Activated T-cell treated with anti-CD3 and anti-CD28 coated beads, Interleukin-2, amount 50 U/mL, for 4 hours (primary cell): ENCODE measurements around the gene PRRT2. TPM values are rescaled to one million over a fixed set of nuclear protein-coding genes. Genes with fewer than 3 reads are reported as not detected.
"Not testable (repeated sequence)": the region's sequence is repeated elsewhere in the genome, so short reads cannot be mapped to it uniquely, and the experiment has no call there.

Experiments
- ATAC-seq, 2 donors: fragments of 200-7000 bp; cut with Tn5 transposase; one replicate each; pipeline ENCODE4 v1.10.0; 2021
- DNase-seq: peaks from one replicate; pipeline ENCODE4 v3.0.0-alpha.2; 2020
- H3K27me3 Mint-ChIP-seq: one replicate; pipeline ENCODE4 v1.8.0; 2021; ENCODE audit warnings: low read depth, mixed read lengths
- H3K36me3 Mint-ChIP-seq: one replicate; pipeline ENCODE4 v1.8.0; 2022; ENCODE audit warnings: mixed read lengths; ENCODE audit not compliant: insufficient read depth
- H3K4me1 Mint-ChIP-seq: one replicate; pipeline ENCODE4 v1.8.0; 2021; ENCODE audit warnings: low read depth, mixed read lengths
- H3K4me3 Mint-ChIP-seq: one replicate; pipeline ENCODE4 v1.8.0; 2021; ENCODE audit warnings: mild to moderate bottlenecking, moderate library complexity, mixed read lengths
- H3K9me3 Mint-ChIP-seq: one replicate; pipeline ENCODE4 v1.8.0; 2021; ENCODE audit warnings: mixed read lengths
- total RNA-seq, 3 donors: library from RNA; stranded (reverse); gene quantifications; one replicate each; pipeline ENCODE4 v1.2.1, GENCODE V29; 2021

Gene PRRT2
- 1 to 10 TPM in 1 of 3 donors, under 1 TPM in 2; 0.34 to 1.6 (median 0.76) TPM for total RNA-seq

- H3K9me3 Mint-ChIP-seq, result no peaks in the 10 kb centered on the region
- no peaks in the 10 kb centered on the region for H3K27me3 Mint-ChIP-seq
- H3K4me3 Mint-ChIP-seq, result peak within 1 kb of the TSS; percentile 78
- DNase-seq (peak; percentile 41), ATAC-seq (no peak)
- peaks cover 10% of the 10 kb centered on the region for H3K36me3 Mint-ChIP-seq
- H3K4me1 Mint-ChIP-seq, result peaks cover 64% of the 10 kb centered on the region
These were observed at the start of gene PRRT2 for GRCh38 chr16:29811896-29812665. TSS of gene PRRT2 (plus strand) at chr16:29812193. CDS start at chr16:29813055, 862 bp downstream.

DNA sequence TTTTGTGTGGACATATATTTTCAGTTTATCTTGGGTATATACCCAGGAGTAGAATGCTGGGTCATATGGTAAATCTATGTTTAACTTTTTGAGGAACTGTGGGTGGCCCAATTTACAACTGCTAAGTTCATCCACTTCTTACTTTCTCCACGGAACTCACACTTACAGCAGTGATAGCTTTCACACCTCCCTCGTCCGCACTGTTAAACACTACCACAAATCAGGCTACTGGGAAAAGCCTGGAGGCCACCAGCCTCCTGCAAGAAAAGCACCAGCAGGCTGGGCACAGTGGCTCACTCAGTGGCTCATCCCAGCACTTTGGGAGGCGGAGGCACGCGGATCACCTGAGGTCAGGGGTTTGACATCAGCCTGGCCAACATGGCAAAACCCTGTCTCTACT lies 48.7 kb upstream of the PRRT2 start:
- ATAC-seq, result no peak
- H3K9me3 Mint-ChIP-seq, result no peaks in the 10 kb centered on the region

DNA sequence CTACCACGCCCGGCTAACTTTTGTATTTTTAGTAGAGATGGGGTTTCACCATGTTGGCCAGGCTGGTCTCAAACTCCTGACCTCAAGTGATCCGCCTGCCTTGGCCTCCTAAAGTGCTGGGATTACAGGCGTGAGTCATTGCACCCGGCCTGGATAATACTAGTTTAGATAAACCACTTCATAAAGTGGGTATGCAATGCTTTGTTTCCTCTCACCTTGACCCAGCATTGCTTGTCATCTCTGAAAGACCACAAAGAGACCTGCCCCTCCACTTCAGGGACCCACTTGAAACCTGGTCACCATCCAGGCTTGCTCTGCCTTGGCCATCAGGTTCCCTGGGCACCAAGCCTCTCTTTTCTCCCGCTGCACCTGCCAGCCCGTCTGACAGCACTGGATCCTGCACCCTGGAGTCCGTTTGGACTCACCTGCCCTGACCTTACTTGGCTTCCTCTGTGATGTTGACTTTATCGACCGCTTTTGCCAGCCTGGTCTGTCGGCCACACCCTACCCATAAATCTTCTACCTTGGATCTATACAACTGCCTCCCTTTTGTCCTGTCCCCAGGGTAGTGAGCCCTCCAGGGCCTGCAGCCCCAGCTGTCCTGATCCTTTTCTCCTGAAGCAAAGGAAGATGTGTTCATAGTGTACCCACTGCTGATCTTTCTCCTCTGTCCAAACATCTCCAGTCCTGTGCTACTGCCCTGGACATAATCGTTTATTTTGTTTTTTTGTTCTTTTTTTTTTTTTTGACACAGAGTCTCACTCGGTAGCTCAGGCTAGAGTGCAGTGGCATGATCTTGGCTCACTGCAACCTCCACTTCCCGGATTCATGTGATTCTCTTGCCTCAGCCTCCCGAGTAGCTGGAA lies 46.6 kb upstream of the PRRT2 start:
- Mint-ChIP-seq H3K36me3 (no peaks in the 10 kb centered on the region), H3K4me3 (no peak overlapping the region), H3K4me1 (peaks cover 13% of the 10 kb centered on the region), H3K27me3 (no peaks in the 10 kb centered on the region), H3K9me3 (no peaks in the 10 kb centered on the region)
- no peak for ATAC-seq
- no peak for DNase-seq

More for the DNA sequence above, 48.7 kb upstream of the PRRT2 start:
- no peak for DNase-seq
- Mint-ChIP-seq H3K4me3 (no peak overlapping the region), H3K36me3 (no peaks in the 10 kb centered on the region), H3K4me1 (peaks cover 17% of the 10 kb centered on the region), H3K27me3 (no peaks in the 10 kb centered on the region)

DNA sequence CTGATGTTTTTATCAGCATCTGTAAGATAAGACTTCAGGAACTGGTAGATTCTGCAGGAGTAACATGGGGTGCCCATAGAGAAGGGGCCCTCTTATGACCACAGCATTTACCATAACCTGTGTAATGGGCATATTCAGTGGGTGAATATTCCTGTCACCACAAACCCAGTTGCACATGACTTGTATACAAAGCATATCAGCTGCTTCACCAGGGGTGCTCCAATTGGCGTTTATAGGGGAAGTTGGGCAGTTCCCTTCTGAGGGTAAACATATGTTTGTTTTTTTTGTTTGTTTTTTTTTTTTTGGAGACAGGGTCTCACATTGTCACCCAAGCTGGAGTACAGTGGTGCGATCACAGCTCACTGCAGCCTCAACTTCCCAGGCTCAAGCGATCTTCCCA lies 45.4 kb upstream of the PRRT2 start:
- ATAC-seq, result no peak
- Mint-ChIP-seq H3K4me3 (no peak overlapping the region), H3K36me3 (no peaks in the 10 kb centered on the region), H3K9me3 (no peaks in the 10 kb centered on the region), H3K27me3 (no peaks in the 10 kb centered on the region), H3K4me1 (peaks cover 12% of the 10 kb centered on the region)
- DNase-seq, result no peak

GRCh38 chr16:29767062-29767461 lies 44.9 kb upstream of the PRRT2 start:
- no peaks in the 10 kb centered on the region for H3K27me3 Mint-ChIP-seq
- DNase-seq (no peak), ATAC-seq (no peak)
- no peak overlapping the region for H3K4me3 Mint-ChIP-seq
- no peaks in the 10 kb centered on the region for H3K9me3 Mint-ChIP-seq
- H3K4me1 Mint-ChIP-seq, result peaks cover 12% of the 10 kb centered on the region
- H3K36me3 Mint-ChIP-seq, result no peaks in the 10 kb centered on the region

DNA sequence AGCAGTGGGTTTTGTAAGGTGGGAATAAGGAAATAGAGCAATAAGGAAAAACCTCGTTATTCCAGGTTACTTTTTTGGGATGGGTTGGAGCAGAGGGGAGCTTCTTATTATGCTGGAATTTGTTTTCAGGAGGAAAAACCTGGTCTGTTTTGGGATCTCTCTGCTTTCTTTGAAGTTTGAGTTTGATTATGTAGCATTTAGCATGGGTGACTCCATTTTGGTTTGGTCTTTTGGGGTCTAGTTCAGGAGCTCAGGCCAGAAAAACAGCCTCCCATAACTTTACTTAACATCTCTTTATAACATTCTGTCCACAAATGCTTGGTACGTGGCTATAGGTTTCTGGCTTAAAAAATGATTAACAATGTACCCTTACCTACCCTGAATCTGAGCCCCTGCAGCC lies 42.5 kb upstream of the PRRT2 start:
- Mint-ChIP-seq H3K9me3 (no peaks in the 10 kb centered on the region), H3K36me3 (no peaks in the 10 kb centered on the region), H3K4me3 (no peak overlapping the region), H3K27me3 (no peaks in the 10 kb centered on the region), H3K4me1 (peaks cover 3% of the 10 kb centered on the region)
- no peak for DNase-seq
- no peak for ATAC-seq

- no peaks in the 10 kb centered on the region for H3K9me3 Mint-ChIP-seq
- no peak for ATAC-seq
- no peaks in the 10 kb centered on the region for H3K27me3 Mint-ChIP-seq
- DNase-seq, result no peak
- H3K4me3 Mint-ChIP-seq, result no peak overlapping the region
- H3K36me3 Mint-ChIP-seq, result no peaks in the 10 kb centered on the region
- peaks cover 4% of the 10 kb centered on the region for H3K4me1 Mint-ChIP-seq
These were observed 41.6 kb upstream of the PRRT2 start for GRCh38 chr16:29770250-29770929.

DNA sequence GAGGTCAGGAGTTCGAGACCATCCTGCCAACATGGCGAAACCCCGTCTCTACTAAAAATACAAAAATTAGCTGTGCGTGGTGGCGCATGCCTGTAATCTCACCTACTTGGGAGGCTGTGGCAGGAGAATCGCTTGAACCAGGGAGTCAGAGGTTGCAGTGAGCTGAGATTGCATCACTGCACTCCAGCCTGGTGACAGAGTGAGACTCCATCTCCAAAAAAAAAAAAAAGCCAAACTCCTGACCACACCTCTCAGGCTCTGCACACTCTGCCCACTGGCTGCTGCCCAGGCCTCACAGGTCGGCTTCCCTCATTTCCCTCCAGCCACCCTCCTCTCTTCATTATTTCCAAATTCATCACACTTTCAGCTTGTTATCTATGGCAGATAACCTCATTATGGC lies 39.7 kb upstream of the PRRT2 start:
- H3K9me3 Mint-ChIP-seq, H3K4me3 Mint-ChIP-seq, H3K4me1 Mint-ChIP-seq, H3K27me3 Mint-ChIP-seq, ATAC-seq, DNase-seq, H3K36me3 Mint-ChIP-seq: not testable (repeated sequence)

- peaks cover 4% of the 10 kb centered on the region for H3K4me1 Mint-ChIP-seq
- H3K36me3 Mint-ChIP-seq, result no peaks in the 10 kb centered on the region
- ATAC-seq (no peak), DNase-seq (no peak)
- no peaks in the 10 kb centered on the region for H3K27me3 Mint-ChIP-seq
- no peak overlapping the region for H3K4me3 Mint-ChIP-seq
- no peaks in the 10 kb centered on the region for H3K9me3 Mint-ChIP-seq
These were observed 37.3 kb upstream of the PRRT2 start for GRCh38 chr16:29774730-29775129.

GRCh38 chr16:29775742-29776408 lies 36.1 kb upstream of the PRRT2 start:
- Mint-ChIP-seq H3K27me3 (no peaks in the 10 kb centered on the region), H3K4me3 (no peak overlapping the region), H3K36me3 (no peaks in the 10 kb centered on the region), H3K4me1 (peaks cover 3% of the 10 kb centered on the region), H3K9me3 (no peaks in the 10 kb centered on the region)
- DNase-seq (no peak), ATAC-seq (no peak)

- ATAC-seq (no peak), DNase-seq (no peak)
- H3K4me1 Mint-ChIP-seq, result peaks cover 3% of the 10 kb centered on the region
- no peaks in the 10 kb centered on the region for H3K27me3 Mint-ChIP-seq
- no peak within 1 kb of the TSS for H3K4me3 Mint-ChIP-seq
- H3K36me3 Mint-ChIP-seq, result no peaks in the 10 kb centered on the region
- H3K9me3 Mint-ChIP-seq, result no peaks in the 10 kb centered on the region
These were observed 34.2 kb upstream of the PRRT2 start, which contains the start of gene ZG16 for GRCh38 chr16:29777576-29778350. TSS of gene ZG16 (plus strand) at chr16:29778256. CDS start at chr16:29779267, 1,011 bp downstream.

DNA sequence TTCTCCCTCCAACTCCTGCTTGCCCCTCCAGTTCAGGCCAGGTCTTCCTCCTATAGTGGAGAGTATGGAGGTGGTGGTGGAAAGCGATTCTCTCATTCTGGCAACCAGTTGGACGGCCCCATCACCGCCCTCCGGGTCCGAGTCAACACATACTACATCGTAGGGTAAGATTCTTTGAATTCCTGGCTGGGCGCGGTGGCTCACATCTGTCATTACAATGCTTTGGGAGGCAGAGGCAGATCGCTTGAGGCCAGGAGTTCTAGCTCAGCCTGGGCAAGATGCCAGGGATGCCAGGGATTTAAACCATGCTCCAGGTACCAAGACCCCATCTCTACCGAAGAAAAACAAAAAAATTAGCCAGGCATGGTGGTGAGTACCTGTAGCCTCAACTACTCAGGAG lies 32.5 kb upstream of the PRRT2 start:
- Mint-ChIP-seq H3K9me3 (no peaks in the 10 kb centered on the region), H3K27me3 (no peaks in the 10 kb centered on the region), H3K4me3 (no peak overlapping the region), H3K4me1 (peaks cover 13% of the 10 kb centered on the region), H3K36me3 (no peaks in the 10 kb centered on the region)
- DNase-seq (no peak), ATAC-seq (no peak)

DNA sequence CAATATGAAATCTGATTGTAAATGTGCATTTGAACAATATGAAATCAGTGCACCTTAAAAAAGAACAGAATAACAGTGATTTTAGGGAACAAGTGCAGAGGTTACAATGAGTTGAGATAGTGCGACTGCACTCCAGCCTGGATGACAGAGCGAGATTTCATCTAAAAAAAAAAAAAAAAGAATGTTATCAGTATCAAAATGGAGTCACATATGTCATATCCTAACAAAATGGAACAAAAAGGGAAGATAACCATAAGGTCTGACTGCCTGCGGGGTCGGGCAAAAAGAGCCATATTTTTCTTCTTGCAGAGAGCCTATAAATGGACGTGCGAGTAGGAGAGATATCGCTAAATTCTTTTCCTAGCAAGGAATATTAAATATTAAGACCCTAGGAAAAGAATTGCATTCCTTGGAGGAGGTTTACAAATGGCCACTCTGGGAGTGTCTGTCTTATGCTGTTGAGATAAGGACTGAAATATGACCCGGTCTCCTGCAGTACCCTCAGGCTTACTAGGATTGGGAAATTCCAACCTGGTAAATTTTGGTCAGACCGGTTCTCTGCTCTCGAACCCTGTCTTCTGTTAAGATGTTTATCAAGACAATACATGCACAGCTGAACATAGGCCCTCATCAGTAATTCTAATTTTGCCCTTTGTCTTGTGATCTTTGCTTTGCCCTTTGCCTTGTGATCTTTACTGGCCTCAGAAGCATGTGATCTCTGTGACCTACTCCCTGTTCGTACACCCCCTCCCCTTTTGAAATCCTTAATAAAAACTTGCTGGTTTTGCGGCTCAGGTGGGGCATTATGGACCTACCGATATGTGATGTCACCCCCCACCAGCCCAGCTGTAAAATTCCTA lies 28.7 kb upstream of the PRRT2 start:
- not testable (repeated sequence) for DNase-seq, H3K4me3 Mint-ChIP-seq

More for the DNA sequence above, 28.7 kb upstream of the PRRT2 start:
- H3K36me3 Mint-ChIP-seq, H3K27me3 Mint-ChIP-seq, H3K9me3 Mint-ChIP-seq, ATAC-seq: not testable (repeated sequence)
- peaks cover 23% of the 10 kb centered on the region for H3K4me1 Mint-ChIP-seq
